ENCODE measurements around the gene B3GAT3. TPM values are rescaled to one million over a fixed set of nuclear protein-coding genes. Genes with fewer than 3 reads are reported as not detected.

Gene B3GAT3
- total and polyA plus RNA-seq, 5 donors from 2014 or later: 34.3 to 57.5 (median 36.0) TPM

DNA sequence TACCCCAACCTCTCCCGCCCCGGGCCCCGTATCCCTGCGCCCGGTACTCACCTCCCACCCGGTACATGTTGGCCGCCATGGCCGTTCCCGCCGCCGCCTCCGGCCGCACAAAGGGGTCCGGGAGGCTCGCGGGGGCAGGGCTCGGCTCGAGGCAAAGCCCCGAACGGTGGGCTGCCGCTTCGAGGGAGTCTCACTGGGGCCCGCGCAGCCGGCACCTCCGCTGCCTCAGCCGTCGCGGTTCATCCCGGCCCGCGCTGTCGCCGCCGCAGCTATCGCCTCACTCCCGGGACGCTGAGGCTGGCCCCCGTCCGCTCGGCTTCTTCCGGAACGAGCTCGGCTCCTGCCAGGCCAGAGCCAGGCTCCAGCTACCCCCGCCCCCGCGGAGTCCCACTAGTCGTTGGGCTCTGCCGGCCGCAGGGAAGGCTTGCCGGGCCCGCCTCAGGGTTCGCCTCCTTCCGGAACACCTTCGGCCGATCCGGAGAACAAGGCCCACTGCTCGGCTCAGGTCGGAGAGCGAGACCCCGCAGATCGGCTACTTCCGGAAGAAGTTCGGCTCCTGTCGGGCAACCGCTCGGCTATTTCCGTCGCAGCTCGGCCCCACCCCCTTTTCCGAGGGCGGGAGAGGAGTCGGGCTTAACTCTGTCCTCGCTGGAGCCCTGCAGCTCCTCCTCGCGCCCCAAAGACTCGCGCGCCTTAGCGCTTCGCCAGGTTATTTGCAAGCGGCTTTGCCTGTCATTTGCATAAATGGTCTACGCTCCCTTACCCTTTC, 20.2 kb downstream of the B3GAT3 start, which contains the start of gene MTA2:
Gene MTA2 (minus strand): TSS at position 494 of the 769 bp plus-strand sequence. CDS start 415 bp downstream, at position 79.
- no peaks in the 10 kb centered on the region for H3K27me3 Mint-ChIP-seq
- Histone ChIP-seq H3K27me3 (ENCODE audit: control insufficient read depth, insufficient read depth, low read length) (no peaks in the 10 kb centered on the region), H3K4me1 (ENCODE audit: control insufficient read depth, insufficient read depth, low read length, poor library complexity, severe bottlenecking) (peaks cover 48% of the 10 kb centered on the region), H3K27ac (ENCODE audit: insufficient read depth, low read length, poor library complexity, severe bottlenecking) (peak within 1 kb of the TSS; percentile 90), H3K4me3 (ENCODE audit: low read depth, low read length) (peak within 1 kb of the TSS; percentile 98), H3K36me3 (ENCODE audit: control insufficient read depth, insufficient read depth, low read length) (peaks cover 38% of the 10 kb centered on the region), H3K9me3 (ENCODE audit: control insufficient read depth in 2 of 2, low read length in 2 of 2) (no peaks in the 10 kb centered on the region)
- peaks cover 47% of the 10 kb centered on the region for H3K36me3 Mint-ChIP-seq
- peak within 1 kb of the TSS; percentile 95 to 100 (median 96) for H3K4me3 Mint-ChIP-seq
- H3K9me3 Mint-ChIP-seq: no peaks in the 10 kb centered on the region
- peak; percentile 75 to 78 for ATAC-seq (ENCODE audit: low read depth in 2 of 2)
- H3K27ac Mint-ChIP-seq: peak within 1 kb of the TSS; percentile 96 to 97 (median 97)
- peaks cover 11 to 61% (median 46%) of the 10 kb centered on the region in 4 donors for H3K4me1 Mint-ChIP-seq
- DNase-seq: peak; percentile 98 to 100 (median 99)

DNA sequence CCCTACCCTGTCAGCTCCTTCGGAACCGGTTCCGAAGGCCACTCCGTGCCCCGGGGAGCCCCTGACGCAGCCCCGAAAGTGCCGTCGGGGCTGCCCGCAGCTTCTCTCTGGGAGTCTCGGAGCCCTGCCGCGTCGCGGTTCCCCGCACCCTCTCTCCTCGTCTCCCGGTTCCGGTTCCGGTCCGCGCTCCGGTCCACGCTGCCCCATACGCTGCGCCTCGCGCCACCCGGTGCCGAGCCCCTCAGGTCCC, 20.7 kb downstream of the B3GAT3 start:
- no peaks in the 10 kb centered on the region for H3K27me3 ChIP-seq (ENCODE audit: control insufficient read depth, insufficient read depth, low read length)
- no peak for ATAC-seq (ENCODE audit: low read depth in 2 of 2)
- peak overlapping the region; percentile 96 to 97 (median 96) for H3K27ac Mint-ChIP-seq
- no peaks in the 10 kb centered on the region for H3K9me3 ChIP-seq (ENCODE audit: control insufficient read depth in 2 of 2, low read length in 2 of 2)
- H3K36me3 ChIP-seq (ENCODE audit: control insufficient read depth, insufficient read depth, low read length): peaks cover 43% of the 10 kb centered on the region
- peak overlapping the region; percentile 98 for H3K4me3 ChIP-seq (ENCODE audit: low read depth, low read length)
- peaks cover 48% of the 10 kb centered on the region for H3K4me1 ChIP-seq (ENCODE audit: control insufficient read depth, insufficient read depth, low read length, poor library complexity, severe bottlenecking)
- peak; percentile 40 to 53 (median 52) for DNase-seq
- no peaks in the 10 kb centered on the region for H3K27me3 Mint-ChIP-seq
- H3K36me3 Mint-ChIP-seq: peaks cover 44% of the 10 kb centered on the region
- H3K9me3 Mint-ChIP-seq: no peaks in the 10 kb centered on the region
- H3K4me1 Mint-ChIP-seq: peaks cover 11 to 65% (median 45%) of the 10 kb centered on the region in 4 donors
- H3K4me3 Mint-ChIP-seq: peak overlapping the region; percentile 95 to 100 (median 96)
- peak overlapping the region; percentile 90 for H3K27ac ChIP-seq (ENCODE audit: insufficient read depth, low read length, poor library complexity, severe bottlenecking)

DNA sequence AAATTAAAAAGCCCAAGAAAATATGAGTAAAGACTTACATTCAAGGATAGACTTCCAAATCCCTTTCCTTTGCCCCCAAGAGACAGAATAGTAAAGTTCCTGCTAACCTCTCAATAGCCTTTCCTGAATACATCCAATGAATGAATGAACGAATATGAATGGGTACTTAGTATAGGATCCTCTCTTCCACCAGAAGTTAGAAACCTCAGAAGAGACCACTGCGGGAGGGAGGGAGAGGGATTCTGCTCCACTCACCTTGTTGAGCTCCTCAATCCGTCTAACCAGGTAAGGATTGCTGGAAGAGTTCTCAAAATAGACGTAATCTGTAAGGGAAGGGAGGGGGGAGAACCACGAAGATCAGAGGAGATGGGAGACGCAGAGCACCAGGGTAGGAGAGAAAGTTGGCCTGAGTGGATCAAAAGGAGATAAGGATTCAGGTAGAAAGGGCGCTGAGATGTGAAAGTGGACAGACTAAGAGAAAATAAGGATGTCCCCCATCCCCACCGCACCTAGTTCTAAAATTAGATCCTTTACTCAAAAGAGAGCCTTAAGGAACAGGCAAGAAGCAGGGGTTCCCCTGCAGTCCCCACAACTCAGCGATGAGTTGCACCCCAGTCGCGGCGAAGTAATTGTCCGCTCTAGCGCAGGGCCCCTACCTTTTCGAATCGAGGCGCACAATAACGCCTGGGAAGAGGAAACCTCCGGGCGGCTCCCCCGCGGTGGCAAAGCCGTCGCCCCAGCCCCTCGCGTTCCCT, 21.2 kb downstream of the B3GAT3 start:
- Mint-ChIP-seq H3K27ac (peak overlapping the region; percentile 96 to 97 (median 96)), H3K4me3 (peak overlapping the region; percentile 95 to 100 (median 96)), H3K27me3 (no peaks in the 10 kb centered on the region), H3K9me3 (no peaks in the 10 kb centered on the region), H3K36me3 (peaks cover 45% of the 10 kb centered on the region), H3K4me1 (peaks cover 11 to 67% (median 44%) of the 10 kb centered on the region in 4 donors)
- Histone ChIP-seq H3K4me1 (ENCODE audit: control insufficient read depth, insufficient read depth, low read length, poor library complexity, severe bottlenecking) (peaks cover 48% of the 10 kb centered on the region), H3K4me3 (ENCODE audit: low read depth, low read length) (peak overlapping the region; percentile 98), H3K9me3 (ENCODE audit: control insufficient read depth in 2 of 2, low read length in 2 of 2) (no peaks in the 10 kb centered on the region), H3K27me3 (ENCODE audit: control insufficient read depth, insufficient read depth, low read length) (no peaks in the 10 kb centered on the region), H3K36me3 (ENCODE audit: control insufficient read depth, insufficient read depth, low read length) (peaks cover 45% of the 10 kb centered on the region), H3K27ac (ENCODE audit: insufficient read depth, low read length, poor library complexity, severe bottlenecking) (peak overlapping the region; percentile 90)
- ATAC-seq (ENCODE audit: low read depth in 2 of 2) (no peak), DNase-seq (peak in 1 of 3 donors; percentile 42)

DNA sequence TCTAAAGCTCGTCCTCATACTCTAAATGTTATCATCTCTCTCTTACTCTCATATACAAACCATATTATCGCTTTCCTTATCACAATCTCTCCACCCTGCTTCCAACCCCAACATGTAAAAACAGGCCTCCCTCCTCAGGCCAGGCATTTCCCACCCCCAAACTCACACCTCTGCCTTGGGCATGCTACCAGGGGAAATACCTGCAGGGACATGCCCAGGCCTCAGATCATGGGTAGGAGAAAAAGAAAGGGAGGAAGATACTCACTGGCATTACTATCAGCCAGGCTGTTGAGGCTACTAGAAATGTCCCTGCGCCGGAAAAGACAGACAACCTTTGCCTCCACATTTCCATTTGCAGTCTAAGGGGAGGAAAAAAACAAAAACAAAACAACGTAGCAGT, 21.9 kb downstream of the B3GAT3 start:
- Histone ChIP-seq H3K9me3 (ENCODE audit: control insufficient read depth in 2 of 2, low read length in 2 of 2) (no peaks in the 10 kb centered on the region), H3K27me3 (ENCODE audit: control insufficient read depth, insufficient read depth, low read length) (no peaks in the 10 kb centered on the region), H3K36me3 (ENCODE audit: control insufficient read depth, insufficient read depth, low read length) (peaks cover 47% of the 10 kb centered on the region), H3K4me3 (ENCODE audit: low read depth, low read length) (peak overlapping the region; percentile 98), H3K4me1 (ENCODE audit: control insufficient read depth, insufficient read depth, low read length, poor library complexity, severe bottlenecking) (peaks cover 48% of the 10 kb centered on the region), H3K27ac (ENCODE audit: insufficient read depth, low read length, poor library complexity, severe bottlenecking) (peak overlapping the region; percentile 90)
- no peak for ATAC-seq (ENCODE audit: low read depth in 2 of 2)
- Mint-ChIP-seq H3K36me3 (peaks cover 51% of the 10 kb centered on the region), H3K27me3 (no peaks in the 10 kb centered on the region), H3K9me3 (no peaks in the 10 kb centered on the region), H3K27ac (peak overlapping the region; percentile 96 to 97 (median 96)), H3K4me1 (peaks cover 11 to 70% (median 47%) of the 10 kb centered on the region in 4 donors), H3K4me3 (peak overlapping the region; percentile 95 to 100 (median 96))
- no peak for DNase-seq

DNA sequence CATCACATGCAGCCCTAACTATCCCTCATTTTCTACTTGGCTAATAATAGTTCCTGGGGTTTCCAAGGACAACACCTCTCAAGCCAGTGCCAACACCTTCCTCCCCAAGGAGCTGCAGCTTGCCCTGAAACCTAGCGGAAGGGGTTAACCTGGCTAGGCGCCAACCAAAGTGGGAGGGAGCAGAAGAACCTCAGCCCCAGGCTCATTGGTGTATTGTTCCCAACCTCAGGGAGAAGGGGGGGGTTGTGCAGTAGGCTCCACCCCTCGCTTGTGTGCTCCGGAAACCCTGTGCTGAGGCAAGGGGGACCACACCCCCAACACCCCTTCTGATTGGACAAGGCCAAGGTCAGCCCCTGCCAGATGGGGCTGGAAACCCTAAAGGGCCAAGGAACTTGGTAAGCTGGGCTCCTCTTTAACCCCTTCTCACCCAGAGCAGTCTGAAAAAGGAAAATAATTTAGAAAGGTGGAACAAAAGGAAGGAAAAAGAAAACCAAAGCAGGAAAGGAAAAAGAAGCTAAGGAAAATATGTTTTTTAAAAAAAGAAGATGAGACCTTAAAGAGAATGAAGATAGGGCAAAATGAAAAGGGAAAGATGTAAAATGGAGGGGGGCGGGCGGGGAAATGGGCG, 22.6 kb downstream of the B3GAT3 start:
- DNase-seq (peak; percentile 94 to 100 (median 98)), ATAC-seq (ENCODE audit: low read depth in 2 of 2) (peak; percentile 79 to 81)
- Mint-ChIP-seq H3K9me3 (no peaks in the 10 kb centered on the region), H3K36me3 (peaks cover 55% of the 10 kb centered on the region), H3K4me1 (peaks cover 11 to 75% (median 50%) of the 10 kb centered on the region in 4 donors), H3K27ac (peak overlapping the region; percentile 96 to 97 (median 96)), H3K4me3 (peak overlapping the region; percentile 95 to 100 (median 96)), H3K27me3 (no peaks in the 10 kb centered on the region)
- Histone ChIP-seq H3K9me3 (ENCODE audit: control insufficient read depth in 2 of 2, low read length in 2 of 2) (no peaks in the 10 kb centered on the region), H3K4me3 (ENCODE audit: low read depth, low read length) (peak overlapping the region; percentile 98), H3K4me1 (ENCODE audit: control insufficient read depth, insufficient read depth, low read length, poor library complexity, severe bottlenecking) (peaks cover 49% of the 10 kb centered on the region), H3K27ac (ENCODE audit: insufficient read depth, low read length, poor library complexity, severe bottlenecking) (peak overlapping the region; percentile 90), H3K27me3 (ENCODE audit: control insufficient read depth, insufficient read depth, low read length) (no peaks in the 10 kb centered on the region), H3K36me3 (ENCODE audit: control insufficient read depth, insufficient read depth, low read length) (peaks cover 49% of the 10 kb centered on the region)

DNA sequence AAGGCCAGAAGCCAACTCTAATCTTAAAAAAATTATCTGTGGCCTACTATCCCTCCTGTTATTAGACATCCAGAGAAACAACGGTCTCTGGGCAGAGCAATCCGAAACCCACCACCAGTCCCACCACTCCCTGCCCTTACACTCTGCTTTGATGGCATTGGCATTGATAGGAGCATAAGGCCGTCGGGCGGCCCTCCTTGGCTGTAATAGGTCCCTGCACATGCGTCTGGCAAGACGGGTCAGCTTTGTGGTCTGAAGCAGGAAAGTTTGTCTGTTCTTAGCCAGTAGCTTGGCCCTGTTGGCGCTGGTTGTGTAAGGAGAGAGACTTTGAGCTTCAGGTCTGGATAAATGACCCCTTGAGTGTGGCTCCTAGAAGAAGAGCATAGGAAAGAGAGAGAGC, 26.7 kb downstream of the B3GAT3 start:
- no peaks in the 10 kb centered on the region for H3K9me3 ChIP-seq (ENCODE audit: control insufficient read depth in 2 of 2, low read length in 2 of 2)
- H3K27ac ChIP-seq (ENCODE audit: insufficient read depth, low read length, poor library complexity, severe bottlenecking): no peak overlapping the region
- Mint-ChIP-seq H3K9me3 (no peaks in the 10 kb centered on the region), H3K4me3 (peak overlapping the region in 1 of 4 donors; percentile 90), H3K27ac (peak overlapping the region in 2 of 3 donors; percentile 36 to 76), H3K36me3 (peaks cover 44% of the 10 kb centered on the region), H3K4me1 (peaks cover 11 to 87% (median 55%) of the 10 kb centered on the region in 4 donors), H3K27me3 (no peaks in the 10 kb centered on the region)
- H3K36me3 ChIP-seq (ENCODE audit: control insufficient read depth, insufficient read depth, low read length): peaks cover 49% of the 10 kb centered on the region
- ATAC-seq (ENCODE audit: low read depth in 2 of 2) (no peak), DNase-seq (no peak)
- no peak overlapping the region for H3K4me3 ChIP-seq (ENCODE audit: low read depth, low read length)
- peaks cover 62% of the 10 kb centered on the region for H3K4me1 ChIP-seq (ENCODE audit: control insufficient read depth, insufficient read depth, low read length, poor library complexity, severe bottlenecking)
- no peaks in the 10 kb centered on the region for H3K27me3 ChIP-seq (ENCODE audit: control insufficient read depth, insufficient read depth, low read length)

DNA sequence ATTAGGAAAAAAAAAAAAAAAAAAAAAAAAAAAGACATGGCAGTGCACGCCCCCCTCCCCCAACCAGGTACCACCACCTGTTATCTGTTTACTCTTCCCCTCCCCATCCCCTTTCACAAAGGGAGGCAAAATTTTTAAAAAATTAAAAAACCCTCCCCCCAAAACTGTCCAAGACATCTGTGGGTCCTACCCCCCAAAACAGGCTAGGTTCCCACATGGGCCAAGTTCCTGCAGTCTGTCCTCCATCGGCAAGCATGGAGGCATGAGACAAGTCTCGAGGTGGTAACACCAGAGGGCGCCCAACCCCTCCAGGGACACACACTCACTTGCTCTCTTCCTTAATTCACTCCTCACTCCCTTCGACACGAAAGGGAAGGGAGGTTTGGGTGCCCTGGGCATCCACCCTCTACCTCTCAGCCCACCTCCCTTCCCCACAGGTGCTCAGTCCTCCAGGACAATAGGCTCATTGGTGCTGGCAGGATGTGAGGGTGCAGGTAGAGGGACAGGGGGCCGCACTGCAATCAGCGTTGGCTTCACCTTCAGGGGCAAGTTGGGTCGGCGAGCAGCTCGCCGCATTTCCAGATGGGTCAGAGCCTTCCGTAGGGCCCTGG, 28.2 kb downstream of the B3GAT3 start:
- peaks cover 29% of the 10 kb centered on the region for H3K36me3 Mint-ChIP-seq
- H3K27me3 Mint-ChIP-seq: no peaks in the 10 kb centered on the region

More for the DNA sequence above, 28.2 kb downstream of the B3GAT3 start:
- H3K27ac ChIP-seq (ENCODE audit: insufficient read depth, low read length, poor library complexity, severe bottlenecking): peak overlapping the region; percentile 45
- H3K27ac Mint-ChIP-seq: peak overlapping the region; percentile 57 to 95 (median 93)
- peaks cover 49% of the 10 kb centered on the region for H3K36me3 ChIP-seq (ENCODE audit: control insufficient read depth, insufficient read depth, low read length)
- peaks cover 0 to 83% (median 50%) of the 10 kb centered on the region in 4 donors for H3K4me1 Mint-ChIP-seq
- peaks cover 55% of the 10 kb centered on the region for H3K4me1 ChIP-seq (ENCODE audit: control insufficient read depth, insufficient read depth, low read length, poor library complexity, severe bottlenecking)
- H3K4me3 ChIP-seq (ENCODE audit: low read depth, low read length): no peak overlapping the region
- H3K9me3 ChIP-seq (ENCODE audit: control insufficient read depth in 2 of 2, low read length in 2 of 2): no peaks in the 10 kb centered on the region
- no peaks in the 10 kb centered on the region for H3K9me3 Mint-ChIP-seq
- DNase-seq (peak; percentile 61 to 88 (median 77)), ATAC-seq (ENCODE audit: low read depth in 2 of 2) (no peak)
- peak overlapping the region; percentile 80 to 98 (median 88) for H3K4me3 Mint-ChIP-seq
- no peaks in the 10 kb centered on the region for H3K27me3 ChIP-seq (ENCODE audit: control insufficient read depth, insufficient read depth, low read length)

All from CD4-positive, CD25-positive, alpha-beta regulatory T cell (primary cell).